ENCODE results near the gene MAP2K2.

DNA sequence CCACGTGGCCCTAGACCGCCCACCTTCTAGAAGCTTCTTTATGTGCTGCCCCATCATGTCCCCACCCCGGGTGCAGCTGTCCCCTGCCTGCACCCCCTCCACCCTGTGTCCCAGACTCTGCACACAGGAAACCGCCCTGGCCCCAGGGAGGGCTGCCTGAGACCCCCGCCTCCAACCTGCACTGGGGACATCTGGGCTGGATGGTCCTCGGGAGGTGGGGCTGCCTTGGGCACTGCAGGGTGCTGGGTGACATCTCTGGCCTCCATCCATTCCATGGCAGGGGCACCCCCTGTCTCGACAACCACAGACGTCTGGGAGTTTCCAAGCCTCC is 39.4 kb downstream of the MAP2K2 start:
- TF ChIP-seq CTCF (conservative IDR thresholded peaks at IDR 0.05; ENCODE audit: low read depth, low read length) (no peak), EZH2 (IDR thresholded peaks at IDR 0.05; ENCODE audit: borderline replicate concordance, low read depth, low read length, poor library complexity, severe bottlenecking) (no peak)
